ENCODE measurements around the gene ACAP3.

- TF ChIP-seq CTCF (conservative IDR thresholded peaks at IDR 0.05; ENCODE audit: low read length) = no peak
- no peak for TF ChIP-seq EZH2phosphoT487 (IDR thresholded peaks at IDR 0.05; ENCODE audit: borderline replicate concordance)
Observed at GRCh38 chr1:1309251-1310108, 1.8 kb upstream of the ACAP3 start.

Data from Loucy (cell line).